ENCODE results near the gene HSPB3. TPM values are rescaled to one million over a fixed set of nuclear protein-coding genes. Genes with fewer than 3 reads are reported as not detected.
"Not testable (repeated sequence)": the region's sequence is repeated elsewhere in the genome, so short reads cannot be mapped to it uniquely, and the experiment has no call there.

HSPB3 gene
- total and polyA plus RNA-seq, 7 experiments from 2014 or later = not detected

GRCh38 chr5:54477941-54478478, 22.5 kb downstream of the HSPB3 start:
- ATAC-seq (no peak), DNase-seq (no peak)
- H3K27me3 Mint-ChIP-seq = peaks cover 5 to 15% (median 9%) of the 10 kb centered on the region in 5 donors
- no peak overlapping the region for H3K27ac ChIP-seq (ENCODE audit: low read depth, low read length)
- H3K27me3 ChIP-seq (ENCODE audit: control insufficient read depth in 2 of 2, insufficient read depth in 2 of 2, low read length in 2 of 2) = no peaks in the 10 kb centered on the region
- no peaks in the 10 kb centered on the region for H3K36me3 ChIP-seq (ENCODE audit: control insufficient read depth in 2 of 3, insufficient read depth in 3 of 3, low read length in 3 of 3)
- H3K9me3 ChIP-seq (ENCODE audit: control insufficient read depth in 2 of 3, low read length in 3 of 3) = no peaks in the 10 kb centered on the region
- POLR2A ChIA-PET = no interaction called here
- no peak overlapping the region for H3K27ac Mint-ChIP-seq
- no peaks in the 10 kb centered on the region for H3K36me3 Mint-ChIP-seq
- intact Hi-C loops (cut with micrococcal nuclease) = no loop called here
- H3K4me1 Mint-ChIP-seq = peaks cover 0 to 3% (median 0%) of the 10 kb centered on the region in 7 donors
- H3K4me1 ChIP-seq (ENCODE audit: control insufficient read depth in 2 of 2, insufficient read depth in 2 of 2, low read length in 2 of 2) = no peaks in the 10 kb centered on the region
- CTCF ChIA-PET = no interaction called here
- H3K4me3 Mint-ChIP-seq = no peak overlapping the region
- H3K9me3 Mint-ChIP-seq = peaks cover 0 to 5% (median 0%) of the 10 kb centered on the region in 11 donors
- H3K4me3 ChIP-seq (ENCODE audit: low read length) = no peak overlapping the region

- peaks cover 0 to 3% (median 0%) of the 10 kb centered on the region in 7 donors for H3K4me1 Mint-ChIP-seq
- no peak overlapping the region for H3K4me3 Mint-ChIP-seq
- H3K36me3 ChIP-seq (ENCODE audit: control insufficient read depth in 2 of 3, insufficient read depth in 3 of 3, low read length in 3 of 3) = no peaks in the 10 kb centered on the region
- peak; percentile 27 for ATAC-seq
- no peak overlapping the region for H3K4me3 ChIP-seq (ENCODE audit: low read length)
- H3K36me3 Mint-ChIP-seq = no peaks in the 10 kb centered on the region
- H3K27ac ChIP-seq (ENCODE audit: low read depth, low read length) = no peak overlapping the region
- ChIA-PET POLR2A (no interaction called here), CTCF (interaction anchor here (0.6 to 1.9 kb wide), 2 partner anchors 9 to 386 kb away, joined by 3 to 7 read pairs; no protein-coding TSS in a partner anchor)
- H3K27me3 Mint-ChIP-seq = peaks cover 5 to 19% (median 14%) of the 10 kb centered on the region in 5 donors
- intact Hi-C loops (cut with micrococcal nuclease) = no loop called here
- no peaks in the 10 kb centered on the region for H3K27me3 ChIP-seq (ENCODE audit: control insufficient read depth in 2 of 2, insufficient read depth in 2 of 2, low read length in 2 of 2)
- peaks cover 0 to 5% (median 0%) of the 10 kb centered on the region in 11 donors for H3K9me3 Mint-ChIP-seq
- no peaks in the 10 kb centered on the region for H3K4me1 ChIP-seq (ENCODE audit: control insufficient read depth in 2 of 2, insufficient read depth in 2 of 2, low read length in 2 of 2)
- H3K9me3 ChIP-seq (ENCODE audit: control insufficient read depth in 2 of 3, low read length in 3 of 3) = no peaks in the 10 kb centered on the region
- DNase-seq = no peak
- H3K27ac Mint-ChIP-seq = no peak overlapping the region
These were observed 24.8 kb downstream of the HSPB3 start for GRCh38 chr5:54480296-54480695.

GRCh38 chr5:54484219-54484894, 28.9 kb downstream of the HSPB3 start:
- ChIA-PET POLR2A (no interaction called here), CTCF (interaction anchor here (1.3 kb wide), 1 partner anchor 10 kb away, joined by 3 read pairs; no protein-coding TSS in a partner anchor)
- Histone ChIP-seq H3K27me3 (ENCODE audit: control insufficient read depth in 2 of 2, insufficient read depth in 2 of 2, low read length in 2 of 2) (no peaks in the 10 kb centered on the region), H3K9me3 (ENCODE audit: control insufficient read depth in 2 of 3, low read length in 3 of 3) (no peaks in the 10 kb centered on the region), H3K4me1 (ENCODE audit: control insufficient read depth in 2 of 2, insufficient read depth in 2 of 2, low read length in 2 of 2) (no peaks in the 10 kb centered on the region), H3K36me3 (ENCODE audit: control insufficient read depth in 2 of 3, insufficient read depth in 3 of 3, low read length in 3 of 3) (no peaks in the 10 kb centered on the region), H3K4me3 (ENCODE audit: low read length) (no peak overlapping the region), H3K27ac (ENCODE audit: low read depth, low read length) (no peak overlapping the region)
- Mint-ChIP-seq H3K4me3 (no peak overlapping the region), H3K4me1 (peaks cover 0 to 3% (median 0%) of the 10 kb centered on the region in 7 donors), H3K36me3 (no peaks in the 10 kb centered on the region), H3K27ac (no peak overlapping the region), H3K27me3 (peaks cover 5 to 31% (median 14%) of the 10 kb centered on the region in 5 donors), H3K9me3 (peaks cover 0 to 3% (median 0%) of the 10 kb centered on the region in 11 donors)
- no peak for ATAC-seq
- intact Hi-C loops (cut with micrococcal nuclease) = no loop called here
- no peak for DNase-seq

GRCh38 chr5:54485659-54486058, 30.2 kb downstream of the HSPB3 start:
- H3K4me3 Mint-ChIP-seq; H3K9me3 Mint-ChIP-seq; POLR2A ChIA-PET; H3K36me3 Mint-ChIP-seq; H3K27ac Mint-ChIP-seq; H3K9me3 ChIP-seq (ENCODE audit: control insufficient read depth in 2 of 3, low read length in 3 of 3); H3K4me3 ChIP-seq (ENCODE audit: low read length); H3K27ac ChIP-seq (ENCODE audit: low read depth, low read length); CTCF ChIA-PET; H3K27me3 ChIP-seq (ENCODE audit: control insufficient read depth in 2 of 2, insufficient read depth in 2 of 2, low read length in 2 of 2); H3K36me3 ChIP-seq (ENCODE audit: control insufficient read depth in 2 of 3, insufficient read depth in 3 of 3, low read length in 3 of 3); ATAC-seq; H3K4me1 ChIP-seq (ENCODE audit: control insufficient read depth in 2 of 2, insufficient read depth in 2 of 2, low read length in 2 of 2); DNase-seq; H3K4me1 Mint-ChIP-seq: not testable (repeated sequence)
- peaks cover 4 to 32% (median 5%) of the 10 kb centered on the region in 5 donors for H3K27me3 Mint-ChIP-seq
- intact Hi-C loops (cut with micrococcal nuclease) = loop anchor here (5.0 kb wide), 4 partner anchors 63 to 1373 kb away; partner anchors contain the start of gene ARL15 (in 1 of the 2)

- ATAC-seq; H3K27me3 ChIP-seq (ENCODE audit: control insufficient read depth in 2 of 2, insufficient read depth in 2 of 2, low read length in 2 of 2): not testable (repeated sequence)
These were observed 34.1 kb downstream of the HSPB3 start for GRCh38 chr5:54489648-54489979.

GRCh38 chr5:54491326-54491725, 35.8 kb downstream of the HSPB3 start:
- no peak for ATAC-seq
- no peak overlapping the region for H3K27ac Mint-ChIP-seq
- no peaks in the 10 kb centered on the region for H3K27me3 ChIP-seq (ENCODE audit: control insufficient read depth in 2 of 2, insufficient read depth in 2 of 2, low read length in 2 of 2)
- no peak overlapping the region for H3K27ac ChIP-seq (ENCODE audit: low read depth, low read length)
- no peak overlapping the region for H3K4me3 Mint-ChIP-seq
- no peaks in the 10 kb centered on the region for H3K9me3 Mint-ChIP-seq
- no peaks in the 10 kb centered on the region for H3K36me3 ChIP-seq (ENCODE audit: control insufficient read depth in 2 of 3, insufficient read depth in 3 of 3, low read length in 3 of 3)
- ChIA-PET CTCF (interaction anchor here (0.7 to 1.7 kb wide), 2 partner anchors 248 to 353 kb away, joined by 3 to 6 read pairs; no protein-coding TSS in a partner anchor), POLR2A (no interaction called here)
- no peaks in the 10 kb centered on the region for H3K4me1 ChIP-seq (ENCODE audit: control insufficient read depth in 2 of 2, insufficient read depth in 2 of 2, low read length in 2 of 2)
- no peaks in the 10 kb centered on the region for H3K9me3 ChIP-seq (ENCODE audit: control insufficient read depth in 2 of 3, low read length in 3 of 3)
- no peaks in the 10 kb centered on the region for H3K4me1 Mint-ChIP-seq
- H3K36me3 Mint-ChIP-seq = no peaks in the 10 kb centered on the region
- DNase-seq = no peak
- no peak overlapping the region for H3K4me3 ChIP-seq (ENCODE audit: low read length)
- intact Hi-C loops (cut with micrococcal nuclease) = no loop called here
- peaks cover 0 to 21% (median 0%) of the 10 kb centered on the region in 5 donors for H3K27me3 Mint-ChIP-seq

More at GRCh38 chr5:54489648-54489979, 34.1 kb downstream of the HSPB3 start:
- DNase-seq; H3K9me3 Mint-ChIP-seq; H3K36me3 Mint-ChIP-seq; H3K4me3 ChIP-seq (ENCODE audit: low read length); H3K4me1 Mint-ChIP-seq; H3K4me3 Mint-ChIP-seq; H3K27ac Mint-ChIP-seq; H3K36me3 ChIP-seq (ENCODE audit: control insufficient read depth in 2 of 3, insufficient read depth in 3 of 3, low read length in 3 of 3); H3K4me1 ChIP-seq (ENCODE audit: control insufficient read depth in 2 of 2, insufficient read depth in 2 of 2, low read length in 2 of 2); H3K27ac ChIP-seq (ENCODE audit: low read depth, low read length); H3K9me3 ChIP-seq (ENCODE audit: control insufficient read depth in 2 of 3, low read length in 3 of 3); POLR2A ChIA-PET: not testable (repeated sequence)
- intact Hi-C loops (cut with micrococcal nuclease) = loop anchor here (1.0 to 5.0 kb wide), 11 partner anchors 49 to 1377 kb away; partner anchors contain the start of gene ARL15 (in 1 of the 2)
- H3K27me3 Mint-ChIP-seq = peaks cover 0 to 34% (median 0%) of the 10 kb centered on the region in 5 donors
- CTCF ChIA-PET = interaction anchor here (0.9 to 3.0 kb wide), 16 partner anchors 9 to 378 kb away, joined by 3 to 19 read pairs (median 5); partner anchors contain the start of gene SNX18

Measured in naive thymus-derived CD4-positive, alpha-beta T cell (primary cell).